ENCODE results near the gene FRAT1. TPM values are rescaled to one million over a fixed set of nuclear protein-coding genes. Genes with fewer than 3 reads are reported as not detected.

FRAT1 gene
- polyA plus RNA-seq, 3 donors = 3.4 to 4.6 (median 4.3) TPM

GRCh38 chr10:97297556-97298222, 21.4 kb upstream of the FRAT1 start:
- DNase-seq (ENCODE audit: extremely low read depth in 1 of 11, low read depth in 9 of 11, low spot score in 4 of 11) = no peak

GRCh38 chr10:97298223-97298571, 20.9 kb upstream of the FRAT1 start:
- no peak for DNase-seq (ENCODE audit: extremely low read depth in 1 of 11, low read depth in 9 of 11, low spot score in 4 of 11)

GRCh38 chr10:97300980-97301379, 18.1 kb upstream of the FRAT1 start:
- no peak for DNase-seq (ENCODE audit: extremely low read depth in 1 of 11, low read depth in 9 of 11, low spot score in 4 of 11)

GRCh38 chr10:97302088-97302791, 16.8 kb upstream of the FRAT1 start:
- DNase-seq (ENCODE audit: extremely low read depth in 1 of 11, low read depth in 9 of 11, low spot score in 4 of 11) = no peak

GRCh38 chr10:97307441-97307840, 11.6 kb upstream of the FRAT1 start:
- no peak for DNase-seq (ENCODE audit: extremely low read depth in 1 of 11, low read depth in 9 of 11, low spot score in 4 of 11)

GRCh38 chr10:97307866-97308780, 10.9 kb upstream of the FRAT1 start:
- DNase-seq (ENCODE audit: extremely low read depth in 1 of 11, low read depth in 9 of 11, low spot score in 4 of 11) = no peak

GRCh38 chr10:97311111-97311626, 7.9 kb upstream of the FRAT1 start:
- no peak for DNase-seq (ENCODE audit: extremely low read depth in 1 of 11, low read depth in 9 of 11, low spot score in 4 of 11)

- no peak for DNase-seq (ENCODE audit: extremely low read depth in 1 of 11, low read depth in 9 of 11, low spot score in 4 of 11)
These were observed 6.2 kb upstream of the FRAT1 start for GRCh38 chr10:97312897-97313296.

GRCh38 chr10:97314671-97315070, 4.4 kb upstream of the FRAT1 start:
- DNase-seq (ENCODE audit: extremely low read depth in 1 of 11, low read depth in 9 of 11, low spot score in 4 of 11) = no peak

- no peak for DNase-seq (ENCODE audit: extremely low read depth in 1 of 11, low read depth in 9 of 11, low spot score in 4 of 11)
These were observed 804 bp downstream of the FRAT1 start for GRCh38 chr10:97319671-97320479.

- DNase-seq (ENCODE audit: extremely low read depth in 1 of 11, low read depth in 9 of 11, low spot score in 4 of 11) = no peak
These were observed 1.5 kb downstream of the FRAT1 start for GRCh38 chr10:97320480-97321031.

- DNase-seq (ENCODE audit: extremely low read depth in 1 of 11, low read depth in 9 of 11, low spot score in 4 of 11) = no peak
These were observed 2.1 kb downstream of the FRAT1 start for GRCh38 chr10:97321032-97321803.

GRCh38 chr10:97321804-97322190, 2.7 kb downstream of the FRAT1 start:
- DNase-seq (ENCODE audit: extremely low read depth in 1 of 11, low read depth in 9 of 11, low spot score in 4 of 11) = no peak

GRCh38 chr10:97323501-97323900, 4.4 kb downstream of the FRAT1 start:
- no peak for DNase-seq (ENCODE audit: extremely low read depth in 1 of 11, low read depth in 9 of 11, low spot score in 4 of 11)

GRCh38 chr10:97325754-97326153, 6.7 kb downstream of the FRAT1 start:
- DNase-seq (ENCODE audit: extremely low read depth in 1 of 11, low read depth in 9 of 11, low spot score in 4 of 11) = no peak

- no peak for DNase-seq (ENCODE audit: extremely low read depth in 1 of 11, low read depth in 9 of 11, low spot score in 4 of 11)
These were observed 8.6 kb downstream of the FRAT1 start for GRCh38 chr10:97327348-97328294.

Data from renal cortex interstitium (tissue), 11 donors.